Parathyroid adenoma (tissue), 2 donors: Measurements from ENCODE around the gene SLC35G6.

ENCODE experiments used
- H2AFZ ChIP-seq: fragments of 300-600 bp; sonication (generic); one replicate; pipeline ENCODE4 v1.7.0; 2017; ENCODE audit warnings: antibody characterized with exemption, mild to moderate bottlenecking
- H3K27ac ChIP-seq: fragments of 300-600 bp; sonication (generic); one replicate; pipeline ENCODE4 v1.7.0; 2017
- H3K27me3 ChIP-seq: fragments of 300-600 bp; sonication (generic); one replicate; pipeline ENCODE4 v1.7.0; 2017; ENCODE audit warnings: low read length; ENCODE audit not compliant: control insufficient read depth, insufficient read depth
- H3K36me3 ChIP-seq: fragments of 300-600 bp; sonication (generic); one replicate; pipeline ENCODE4 v1.7.0; 2017; ENCODE audit warnings: low read length; ENCODE audit not compliant: control insufficient read depth, insufficient read depth
- H3K4me1 ChIP-seq: fragments of 300-600 bp; sonication (generic); one replicate; pipeline ENCODE4 v1.7.0; 2017; ENCODE audit warnings: control low read depth
- H3K4me2 ChIP-seq: fragments of 300-600 bp; sonication (generic); one replicate; pipeline ENCODE4 v1.7.0; 2017; ENCODE audit warnings: low read length
- H3K4me3 ChIP-seq: fragments of 300-600 bp; sonication (generic); one replicate; pipeline ENCODE4 v1.7.0; 2017; ENCODE audit warnings: low read depth, low read length
- H3K79me2 ChIP-seq: fragments of 300-600 bp; sonication (generic); one replicate; pipeline ENCODE4 v1.7.0; 2017; ENCODE audit warnings: control low read depth
- H3K9ac ChIP-seq: fragments of 300-600 bp; sonication (generic); one replicate; pipeline ENCODE4 v1.7.0; 2017; ENCODE audit warnings: mild to moderate bottlenecking
- H3K9me3 ChIP-seq: fragments of 300-600 bp; sonication (generic); one replicate; pipeline ENCODE4 v1.7.0; 2017; ENCODE audit warnings: low read length; ENCODE audit not compliant: control insufficient read depth
- CTCF ChIP-seq: fragments of 300-600 bp; sonication (generic); IDR thresholded peaks from one replicate; pipeline ENCODE4 v1.7.0; 2017; ENCODE audit warnings: antibody characterized with exemption, mild to moderate bottlenecking
- donor health status: primary hyperparathyroidism.

SLC35G6 gene

GRCh38 chr17:7437950-7438614, 43.2 kb upstream of the SLC35G6 start:
- Histone ChIP-seq H3K27me3 (no peaks in the 10 kb centered on the region), H3K4me2 (peak overlapping the region; percentile 16), H3K9me3 (no peaks in the 10 kb centered on the region), H3K9ac (no peak overlapping the region), H3K4me3 (peak overlapping the region; percentile 7), H3K27ac (peak overlapping the region; percentile 74), H3K79me2 (no peaks in the 10 kb centered on the region), H2AFZ (peak overlapping the region; percentile 25), H3K36me3 (no peaks in the 10 kb centered on the region), H3K4me1 (peaks cover 10% of the 10 kb centered on the region)
- TF ChIP-seq CTCF = no peak

GRCh38 chr17:7438656-7439460, 42.4 kb upstream of the SLC35G6 start:
- peak overlapping the region; percentile 7 for H3K4me3 ChIP-seq
- no peak for TF ChIP-seq CTCF
- H3K79me2 ChIP-seq = no peaks in the 10 kb centered on the region
- H3K27me3 ChIP-seq = no peaks in the 10 kb centered on the region
- H2AFZ ChIP-seq = no peak overlapping the region
- no peak overlapping the region for H3K4me2 ChIP-seq
- H3K27ac ChIP-seq = no peak overlapping the region
- H3K36me3 ChIP-seq = no peaks in the 10 kb centered on the region
- H3K9ac ChIP-seq = no peak overlapping the region
- no peaks in the 10 kb centered on the region for H3K9me3 ChIP-seq
- H3K4me1 ChIP-seq = peaks cover 10% of the 10 kb centered on the region

- Histone ChIP-seq H3K4me1 (peaks cover 10% of the 10 kb centered on the region), H3K79me2 (no peaks in the 10 kb centered on the region), H3K4me3 (peak within 1 kb of the TSS; percentile 76), H3K9me3 (no peaks in the 10 kb centered on the region), H3K36me3 (no peaks in the 10 kb centered on the region), H3K27me3 (no peaks in the 10 kb centered on the region), H2AFZ (peak within 1 kb of the TSS; percentile 88), H3K9ac (no peak within 1 kb of the TSS), H3K27ac (peak within 1 kb of the TSS; percentile 13), H3K4me2 (peak within 1 kb of the TSS; percentile 99)
- TF ChIP-seq CTCF = no peak
Measured at GRCh38 chr17:7439462-7440112, 41.7 kb upstream of the SLC35G6 start, which contains the start of gene FGF11. Gene FGF11, plus strand, starts transcription at chr17:7439512. Its CDS starts 109 bp downstream, at chr17:7439621.

GRCh38 chr17:7440113-7440833, 41.0 kb upstream of the SLC35G6 start:
- Histone ChIP-seq H3K36me3 (no peaks in the 10 kb centered on the region), H3K27ac (peak overlapping the region; percentile 13), H3K4me2 (peak overlapping the region; percentile 99), H3K9ac (no peak overlapping the region), H3K4me3 (peak overlapping the region; percentile 76), H3K9me3 (no peaks in the 10 kb centered on the region), H3K27me3 (no peaks in the 10 kb centered on the region), H2AFZ (peak overlapping the region; percentile 88), H3K79me2 (no peaks in the 10 kb centered on the region), H3K4me1 (peaks cover 10% of the 10 kb centered on the region)
- TF ChIP-seq CTCF = no peak
